GM18511 (cell line): ENCODE measurements around the gene CALHM2.

Experiments
- ATAC-seq: cut with Tn5 transposase; IDR thresholded peaks from one replicate; pipeline ENCODE4 v1.9.1; 2021; ENCODE audit warnings: mild to moderate bottlenecking, moderate library complexity; ENCODE audit not compliant: unreplicated experiment

Gene CALHM2

GRCh38 chr10:103476046-103476768 is 24.0 kb upstream of the CALHM2 start:
- ATAC-seq = peak; percentile 45

- no peak for ATAC-seq
Observed at GRCh38 chr10:103475437-103475836, 23.3 kb upstream of the CALHM2 start.

- ATAC-seq = no peak
Observed at GRCh38 chr10:103474077-103474476, 21.9 kb upstream of the CALHM2 start.

GRCh38 chr10:103473261-103473671 is 21.1 kb upstream of the CALHM2 start:
- ATAC-seq = no peak

DNA sequence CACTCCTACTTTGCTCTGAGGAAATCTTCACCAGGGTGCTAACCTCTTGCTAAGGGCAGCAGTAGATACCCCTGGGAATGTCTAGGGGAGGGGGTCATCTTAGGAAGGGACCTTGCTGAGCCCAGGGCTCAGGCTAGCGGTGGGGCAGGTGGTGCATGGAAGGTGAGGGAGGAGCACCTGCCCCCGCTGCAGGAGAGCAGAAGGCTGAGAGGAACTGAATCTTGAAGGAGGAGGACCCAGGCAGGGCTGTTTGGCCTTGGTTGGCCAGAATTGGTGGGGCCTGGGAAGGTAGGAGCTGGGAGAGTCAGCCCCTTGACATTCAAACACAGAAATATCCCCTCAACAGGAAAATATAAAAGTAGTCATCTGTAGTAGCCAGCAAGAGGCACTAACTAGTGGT is 19.8 kb upstream of the CALHM2 start:
- peak; percentile 37 for ATAC-seq

- peak; percentile 79 for ATAC-seq
Observed at GRCh38 chr10:103470761-103471653, 18.8 kb upstream of the CALHM2 start.

- ATAC-seq = no peak
Observed at GRCh38 chr10:103469201-103469600, 17.0 kb upstream of the CALHM2 start.

DNA sequence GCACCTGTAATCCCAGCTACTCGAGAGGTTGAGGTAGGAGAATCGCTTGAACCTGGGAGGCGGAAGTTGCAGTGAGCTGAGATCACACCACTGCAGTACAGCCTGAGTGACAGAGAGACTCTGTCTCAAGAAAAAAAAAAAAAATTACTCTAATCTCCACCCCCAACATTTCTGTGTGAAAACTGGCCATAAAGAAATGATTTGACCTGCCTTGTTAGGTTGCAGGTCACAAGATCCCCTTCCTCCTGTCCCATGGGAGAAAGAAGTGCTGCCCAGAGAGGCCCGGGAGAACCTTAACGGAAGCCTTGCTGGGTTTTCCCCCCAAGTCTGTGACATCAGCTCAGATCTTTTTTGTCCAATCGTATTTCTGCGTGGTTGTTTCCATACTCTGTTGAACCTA is 15.2 kb upstream of the CALHM2 start:
- ATAC-seq = no peak

DNA sequence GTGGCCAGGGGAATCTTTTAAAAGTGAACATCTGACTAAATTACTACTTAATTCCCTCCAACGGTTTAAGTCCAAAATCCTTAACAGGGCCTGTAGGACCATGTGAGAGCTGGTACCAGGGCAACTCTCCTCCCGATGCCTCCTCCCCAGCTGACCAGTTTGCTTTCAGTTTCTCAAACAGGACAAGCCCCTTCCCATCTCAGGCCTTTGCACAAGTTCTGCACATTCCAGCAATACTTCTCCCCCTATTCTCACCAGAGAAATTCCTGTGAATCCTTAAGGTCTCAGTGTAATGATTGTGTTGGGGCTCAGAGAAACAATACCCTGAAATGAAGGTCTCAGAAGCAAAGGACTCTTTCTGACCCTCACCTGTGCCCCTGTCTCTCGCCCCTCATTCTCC is 14.6 kb upstream of the CALHM2 start:
- no peak for ATAC-seq

DNA sequence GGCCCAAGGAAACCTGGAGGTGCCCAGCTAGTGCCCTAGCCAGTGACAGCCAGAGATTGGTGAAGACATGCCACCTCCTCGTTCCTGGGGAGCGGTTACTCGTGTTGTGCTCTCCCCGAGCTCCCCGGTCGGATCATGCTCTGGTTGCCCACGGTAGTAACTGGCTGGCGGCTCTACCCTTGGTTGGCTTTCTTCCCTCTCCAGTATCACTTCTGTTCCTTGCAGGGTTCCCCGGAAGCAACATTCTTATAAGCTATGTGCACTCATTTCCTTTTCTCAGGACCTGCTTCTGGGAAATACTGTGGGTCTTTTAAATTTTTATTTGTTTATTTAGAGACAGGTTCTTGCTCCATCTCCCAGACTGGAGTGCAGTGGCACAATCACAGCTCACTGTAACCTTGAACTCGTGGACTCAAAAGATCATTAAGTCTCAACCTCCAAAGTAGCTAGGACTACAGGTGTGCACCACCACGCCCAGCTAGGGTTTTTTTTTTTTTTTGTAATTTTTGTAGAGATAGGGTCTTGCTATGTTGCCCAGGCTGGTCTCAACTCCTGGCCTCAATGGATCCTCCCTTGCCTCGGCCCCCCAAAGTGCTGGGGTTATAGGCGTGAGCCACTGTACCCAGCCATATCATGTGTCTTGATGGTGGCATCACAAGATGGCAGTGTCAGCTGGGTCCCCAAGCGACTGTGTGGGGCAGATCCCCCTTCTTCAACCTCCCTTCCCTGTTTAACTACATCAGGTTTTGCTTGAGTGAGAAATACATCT is 13.4 kb upstream of the CALHM2 start:
- ATAC-seq = no peak

DNA sequence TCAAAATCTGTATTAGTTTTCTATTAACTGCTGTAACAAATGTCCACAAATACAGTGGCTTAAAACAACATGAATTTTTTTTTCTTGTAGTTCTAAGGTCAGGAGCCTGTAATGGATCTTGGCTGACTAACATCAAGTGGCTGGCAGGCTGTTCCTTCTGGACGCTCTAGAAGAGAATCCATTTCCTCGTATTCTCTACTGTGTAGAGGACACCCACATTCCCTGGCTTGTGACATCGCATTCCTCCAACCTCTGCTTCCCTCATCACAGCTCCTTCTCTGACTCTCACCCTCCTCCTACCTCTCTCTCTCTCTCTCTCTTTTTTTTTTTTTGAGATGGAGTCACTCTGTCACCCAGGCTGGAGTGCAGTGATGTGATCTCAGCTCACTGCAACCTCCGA is 11.3 kb upstream of the CALHM2 start:
- no peak for ATAC-seq

GRCh38 chr10:103459615-103460014 is 7.4 kb upstream of the CALHM2 start:
- no peak for ATAC-seq

DNA sequence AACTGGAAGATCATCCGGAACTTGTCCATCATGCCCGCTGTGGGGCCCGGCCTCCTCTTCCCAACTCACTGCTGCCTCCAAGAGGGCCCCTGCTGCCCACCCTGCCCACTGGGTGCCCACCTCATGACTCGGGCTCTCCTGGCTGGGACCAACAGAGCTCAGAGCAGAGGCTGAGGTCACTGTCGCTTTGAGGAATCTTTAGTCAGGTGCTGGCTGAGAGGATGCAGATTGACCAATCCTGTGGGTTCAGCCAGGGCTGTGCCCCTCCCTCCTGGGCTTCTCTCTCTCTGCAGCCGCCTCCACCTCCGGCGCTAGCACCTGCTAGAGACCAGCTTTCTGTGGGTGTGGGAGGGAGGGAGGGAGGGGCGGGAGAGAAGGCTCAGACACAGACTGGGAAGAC is 6.5 kb upstream of the CALHM2 start, which contains the start of gene CALHM1:
TSS of gene CALHM1 (minus strand) at position 181 of the 400 bp plus-strand sequence. CDS start at position 32, 149 bp downstream.
- peak; percentile 75 for ATAC-seq

- ATAC-seq = no peak
Observed at GRCh38 chr10:103457896-103458583, 5.9 kb upstream of the CALHM2 start.

DNA sequence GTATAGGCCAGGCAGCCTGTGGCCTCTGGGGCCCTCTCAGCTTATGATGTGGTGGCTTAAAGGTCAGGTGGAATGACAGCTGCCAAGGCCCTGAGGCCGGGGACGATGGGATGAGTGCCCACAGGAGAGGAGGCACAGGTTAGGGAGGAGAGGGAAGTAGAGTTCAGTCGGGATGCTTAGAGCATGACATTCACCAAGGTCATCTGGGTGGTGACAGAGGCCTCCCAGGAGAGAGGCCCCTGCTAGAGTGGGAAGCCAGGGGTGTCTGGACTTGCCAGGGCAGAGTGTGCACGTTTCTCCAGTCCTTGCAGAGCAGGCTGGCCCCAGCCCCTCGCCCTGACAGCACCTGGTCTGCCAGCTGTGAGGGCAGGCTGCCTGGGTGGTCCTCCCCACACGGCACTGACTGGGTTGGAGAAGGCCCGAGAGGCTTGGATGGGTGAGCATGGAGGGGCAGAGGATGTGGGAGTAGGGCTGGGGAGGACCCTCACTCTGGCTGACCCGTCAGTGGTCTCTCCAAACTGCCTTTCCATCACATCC is 5.1 kb upstream of the CALHM2 start:
- no peak for ATAC-seq

DNA sequence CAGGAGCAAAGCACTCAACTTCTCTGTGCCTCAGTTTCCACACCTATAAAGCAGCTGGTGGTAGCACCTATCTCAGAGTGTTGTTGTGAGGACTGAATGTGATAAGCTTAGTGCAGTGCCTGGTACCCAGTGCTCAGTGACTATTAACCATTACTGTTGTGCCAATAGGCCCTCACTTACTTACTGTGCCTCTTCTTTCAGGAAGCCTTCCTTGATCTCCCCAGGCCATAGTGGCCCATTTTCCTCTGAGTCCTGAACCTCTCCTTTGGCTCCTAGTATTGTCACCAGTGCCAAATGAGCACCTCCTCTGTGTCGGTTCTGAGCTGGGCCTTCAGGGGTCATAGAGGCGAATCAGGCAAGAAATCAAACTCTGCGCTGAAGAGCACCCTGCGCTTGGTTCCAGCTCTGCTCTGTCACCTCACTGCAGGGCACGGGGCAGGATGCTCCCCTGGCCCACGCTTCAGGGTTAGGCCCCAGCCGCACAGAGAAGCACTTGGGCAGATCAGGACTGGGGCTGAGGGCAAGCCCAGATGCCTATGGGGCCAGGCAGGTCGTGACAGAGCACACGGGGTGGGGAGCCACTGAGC is 4.0 kb upstream of the CALHM2 start:
- no peak for ATAC-seq

- no peak for ATAC-seq
Observed at GRCh38 chr10:103455235-103455634, 3.1 kb upstream of the CALHM2 start.

DNA sequence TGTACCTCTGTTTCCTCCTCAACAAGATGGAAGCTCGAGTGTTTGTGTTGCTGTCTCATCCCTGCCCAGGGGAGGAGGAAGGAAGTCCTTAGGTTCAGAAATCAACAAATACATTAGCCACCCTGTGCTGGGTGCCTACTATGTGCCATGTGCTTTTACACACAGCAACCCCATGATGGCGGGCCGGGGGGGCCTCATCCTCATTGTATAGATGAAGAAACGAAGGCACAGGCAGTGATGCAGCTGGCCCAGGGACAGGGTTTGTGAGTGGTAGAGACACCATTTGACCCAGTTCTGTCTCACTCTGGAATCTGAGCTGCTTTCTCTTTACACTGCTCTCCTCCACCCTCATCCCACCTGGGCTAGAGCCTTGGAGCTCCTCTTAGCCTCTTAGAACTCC is 1.9 kb upstream of the CALHM2 start:
- ATAC-seq = no peak

DNA sequence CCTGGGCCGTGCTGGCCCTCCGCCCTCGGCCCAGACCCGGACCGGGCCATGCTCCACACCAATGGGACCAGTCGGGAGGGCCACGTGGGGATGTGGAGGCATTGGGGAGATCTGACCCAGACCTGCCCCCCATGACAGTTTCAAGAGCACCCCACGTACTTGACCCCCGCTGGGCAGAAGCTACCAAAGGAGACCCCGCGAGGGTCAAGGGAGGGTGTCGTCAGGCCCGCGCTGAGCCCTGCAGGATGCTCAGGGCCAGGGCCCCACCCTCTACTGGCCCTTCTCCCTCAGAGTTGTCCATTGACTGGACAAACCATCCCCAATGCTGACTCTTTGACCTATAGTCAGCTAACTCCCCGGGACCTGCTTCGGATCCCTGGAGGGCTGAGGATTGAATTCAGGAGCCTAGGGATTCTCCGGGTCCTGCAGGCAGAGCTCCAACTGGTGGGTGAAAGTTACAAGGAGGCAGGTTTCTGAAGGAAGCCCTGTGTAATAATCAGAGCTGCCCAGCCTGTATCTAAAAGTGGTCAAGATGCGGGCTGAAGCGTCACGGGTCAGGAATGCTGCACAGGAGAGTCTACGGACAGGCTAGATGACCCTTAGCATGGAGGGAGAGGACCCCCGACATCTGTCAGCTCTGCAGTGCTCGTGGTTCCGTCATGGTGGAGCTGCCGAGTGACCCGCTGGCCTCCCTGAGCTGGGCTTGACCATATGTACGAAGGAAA is 498 bp upstream of the CALHM2 start:
- peak; percentile 12 for ATAC-seq
